ENCODE measurements around the gene NCAM2. TPM values are rescaled to one million over a fixed set of nuclear protein-coding genes. Genes with fewer than 3 reads are reported as not detected.

The NCAM2 gene
- total and polyA plus RNA-seq, 11 donors = 0.19 to 4.3 (median 2.9) TPM

GRCh38 chr21:21156957-21157356 is 158.7 kb downstream of the NCAM2 start:
- WGBS, 4 donors = 55 to 70% (median 59%) methylated on average over 4 of the region's 4 CpGs
- intact Hi-C loops (cut with DNase I) = no loop called here
- no peaks in the 10 kb centered on the region for H3K9me3 ChIP-seq
- no peak overlapping the region for H3K4me3 ChIP-seq
- ATAC-seq (no peak), DNase-seq (no peak)
- H3K36me3 ChIP-seq = no peaks in the 10 kb centered on the region
- H3K4me1 ChIP-seq = no peaks in the 10 kb centered on the region
- TF ChIP-seq CTCF (IDR thresholded peaks at IDR 0.05) (no peak), POLR2A (IDR thresholded peaks at IDR 0.05) (no peak)
- H3K27me3 ChIP-seq = no peaks in the 10 kb centered on the region
- H3K27ac ChIP-seq = no peak overlapping the region

GRCh38 chr21:21158376-21158918 is 160.2 kb downstream of the NCAM2 start:
- TF ChIP-seq CTCF (IDR thresholded peaks at IDR 0.05) (no peak), POLR2A (IDR thresholded peaks at IDR 0.05) (no peak)
- peaks cover 0 to 6% (median 0%) of the 10 kb centered on the region in 12 donors for H3K4me1 ChIP-seq
- H3K27ac ChIP-seq = no peak overlapping the region
- intact Hi-C loops (cut with DNase I) = no loop called here
- DNase-seq = no peak
- WGBS, 4 donors = 87 to 94% (median 90%) methylated on average over 12 of the region's 12 CpGs
- no peaks in the 10 kb centered on the region for H3K27me3 ChIP-seq
- no peaks in the 10 kb centered on the region for H3K36me3 ChIP-seq
- ATAC-seq = no peak
- no peaks in the 10 kb centered on the region for H3K9me3 ChIP-seq
- H3K4me3 ChIP-seq = no peak overlapping the region

GRCh38 chr21:21159253-21159899 is 161.2 kb downstream of the NCAM2 start:
- no peak for TF ChIP-seq CTCF (IDR thresholded peaks at IDR 0.05)
- TF ChIP-seq POLR2A (IDR thresholded peaks at IDR 0.05) = no peak
- no peaks in the 10 kb centered on the region for H3K36me3 ChIP-seq
- no peak overlapping the region for H3K4me3 ChIP-seq
- H3K4me1 ChIP-seq = peaks cover 0 to 10% (median 0%) of the 10 kb centered on the region in 12 donors
- DNase-seq = no peak
- no peaks in the 10 kb centered on the region for H3K9me3 ChIP-seq
- no peak for ATAC-seq
- intact Hi-C loops (cut with DNase I) = no loop called here
- WGBS, 4 donors = 68 to 84% (median 77%) methylated on average over 3 of the region's 3 CpGs
- no peaks in the 10 kb centered on the region for H3K27me3 ChIP-seq
- no peak overlapping the region for H3K27ac ChIP-seq

- peaks cover 0 to 13% (median 0%) of the 10 kb centered on the region in 12 donors for H3K9me3 ChIP-seq
- H3K27me3 ChIP-seq = no peaks in the 10 kb centered on the region
- TF ChIP-seq POLR2A (IDR thresholded peaks at IDR 0.05) (no peak), CTCF (IDR thresholded peaks at IDR 0.05) (no peak)
- no peak for DNase-seq
- H3K36me3 ChIP-seq = no peaks in the 10 kb centered on the region
- H3K27ac ChIP-seq = no peak overlapping the region
- H3K4me1 ChIP-seq = peaks cover 0 to 14% (median 2%) of the 10 kb centered on the region in 12 donors
- no peak for ATAC-seq
- H3K4me3 ChIP-seq = no peak overlapping the region
- intact Hi-C loops (cut with DNase I) = loop anchor here in 2 of 10 donors (5.0 to 10.0 kb wide), 2 partner anchors 760 to 762 kb away; no protein-coding TSS in a partner anchor
- WGBS, 4 donors = 59 to 71% (median 64%) methylated on average over 4 of the region's 4 CpGs
Measured at GRCh38 chr21:21162786-21163185, 164.6 kb downstream of the NCAM2 start.

All from heart left ventricle (tissue), 16 donors.